ENCODE results near the gene KIF18B. TPM values are rescaled to one million over a fixed set of nuclear protein-coding genes. Genes with fewer than 3 reads are reported as not detected.

KIF18B gene
- total RNA-seq, 1 donor = 10.8 TPM

DNA sequence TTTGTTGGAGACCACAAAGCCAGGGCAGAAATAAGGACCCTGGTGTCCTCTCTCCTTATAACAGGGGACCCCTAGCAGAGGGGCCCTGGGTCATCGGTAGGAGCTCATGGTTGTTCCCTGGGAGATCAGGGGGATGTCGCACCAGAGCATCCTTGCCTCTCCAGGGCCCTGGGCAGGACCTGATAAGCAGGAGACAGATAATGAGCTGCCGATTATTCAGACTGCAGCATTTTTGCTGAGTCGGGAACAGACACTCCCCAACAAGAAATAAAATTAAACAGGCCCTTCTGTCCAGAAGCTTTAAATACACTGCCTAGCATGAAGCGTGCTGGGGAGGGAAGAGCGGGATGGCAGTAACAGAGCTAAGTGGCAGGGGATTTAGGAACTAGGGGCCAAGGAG is 16.9 kb downstream of the KIF18B start:
- no peak overlapping the region for H3K4me3 ChIP-seq (ENCODE audit: low read depth, low read length)
- DNase-seq (ENCODE audit: low read depth) = no peak
- TF ChIP-seq, protein P1, sequence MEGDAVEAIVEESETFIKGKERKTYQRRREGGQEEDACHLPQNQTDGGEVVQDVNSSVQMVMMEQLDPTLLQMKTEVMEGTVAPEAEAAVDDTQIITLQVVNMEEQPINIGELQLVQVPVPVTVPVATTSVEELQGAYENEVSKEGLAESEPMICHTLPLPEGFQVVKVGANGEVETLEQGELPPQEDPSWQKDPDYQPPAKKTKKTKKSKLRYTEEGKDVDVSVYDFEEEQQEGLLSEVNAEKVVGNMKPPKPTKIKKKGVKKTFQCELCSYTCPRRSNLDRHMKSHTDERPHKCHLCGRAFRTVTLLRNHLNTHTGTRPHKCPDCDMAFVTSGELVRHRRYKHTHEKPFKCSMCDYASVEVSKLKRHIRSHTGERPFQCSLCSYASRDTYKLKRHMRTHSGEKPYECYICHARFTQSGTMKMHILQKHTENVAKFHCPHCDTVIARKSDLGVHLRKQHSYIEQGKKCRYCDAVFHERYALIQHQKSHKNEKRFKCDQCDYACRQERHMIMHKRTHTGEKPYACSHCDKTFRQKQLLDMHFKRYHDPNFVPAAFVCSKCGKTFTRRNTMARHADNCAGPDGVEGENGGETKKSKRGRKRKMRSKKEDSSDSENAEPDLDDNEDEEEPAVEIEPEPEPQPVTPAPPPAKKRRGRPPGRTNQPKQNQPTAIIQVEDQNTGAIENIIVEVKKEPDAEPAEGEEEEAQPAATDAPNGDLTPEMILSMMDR (IDR thresholded peaks at IDR 0.05; ENCODE audit: insufficient read depth, low read length) = no peak

DNA sequence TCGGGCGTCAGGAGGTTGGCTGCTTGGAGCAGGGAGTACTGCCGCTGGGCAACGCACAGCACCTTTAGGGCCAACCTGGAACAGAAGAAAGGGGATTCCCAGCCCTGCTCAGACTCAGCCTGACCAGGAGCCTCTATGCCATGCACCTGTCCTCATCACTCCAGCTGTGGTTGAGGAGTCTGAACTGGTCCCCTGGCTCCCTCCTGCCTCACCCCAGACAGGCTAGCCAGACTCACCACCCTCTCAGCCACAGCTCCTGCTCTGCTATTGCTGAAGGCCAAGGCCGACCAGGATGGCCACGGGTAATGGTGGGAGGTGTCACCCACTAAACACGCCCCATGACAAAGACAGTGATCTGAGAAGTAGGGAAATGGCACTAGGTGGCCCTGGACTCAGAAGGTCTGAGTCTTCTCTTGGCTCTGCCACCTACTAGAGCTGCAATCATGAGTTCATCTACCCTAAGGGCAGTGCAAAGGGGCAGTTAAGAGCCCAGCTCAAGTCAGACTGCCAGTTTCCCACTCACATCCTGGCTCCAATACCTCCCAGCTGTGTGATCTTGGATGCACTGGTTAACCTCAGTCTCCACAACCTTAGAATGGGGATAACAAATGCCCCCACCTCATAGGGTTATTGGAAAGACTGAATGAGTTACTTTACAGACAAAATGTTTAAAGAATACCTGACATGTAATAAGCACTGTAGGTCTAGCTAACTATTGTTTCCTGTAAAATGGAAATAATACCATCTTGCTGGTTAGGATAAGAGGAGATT is 18.4 kb downstream of the KIF18B start:
- H3K4me3 ChIP-seq (ENCODE audit: low read depth, low read length) = no peak overlapping the region
- no peak for DNase-seq (ENCODE audit: low read depth)
- TF ChIP-seq, protein P1 (IDR thresholded peaks at IDR 0.05; ENCODE audit: insufficient read depth, low read length) = no peak

DNA sequence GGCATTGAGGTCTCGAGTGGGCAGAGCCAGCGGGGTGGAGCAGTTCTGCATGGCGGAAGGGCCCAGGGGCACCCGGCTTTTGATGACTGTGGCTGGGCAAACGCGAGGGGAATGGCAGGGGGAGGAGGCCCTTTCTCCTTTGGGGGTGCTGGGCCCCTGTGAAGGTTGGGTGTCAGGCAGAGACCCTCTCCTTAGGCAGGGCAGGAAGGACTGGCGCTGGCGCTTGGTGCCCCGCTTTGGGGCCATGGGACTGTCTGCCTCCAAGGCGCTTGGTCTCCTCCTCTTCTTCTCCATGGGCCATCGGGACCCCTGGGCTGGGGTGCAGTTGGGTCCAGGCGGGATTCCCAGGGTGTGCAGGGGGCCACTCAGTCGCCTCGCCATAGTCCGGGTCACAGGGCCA is 19.4 kb downstream of the KIF18B start:
- TF ChIP-seq, protein P1 (IDR thresholded peaks at IDR 0.05; ENCODE audit: insufficient read depth, low read length) = no peak
- no peak overlapping the region for H3K4me3 ChIP-seq (ENCODE audit: low read depth, low read length)
- DNase-seq (ENCODE audit: low read depth) = no peak

DNA sequence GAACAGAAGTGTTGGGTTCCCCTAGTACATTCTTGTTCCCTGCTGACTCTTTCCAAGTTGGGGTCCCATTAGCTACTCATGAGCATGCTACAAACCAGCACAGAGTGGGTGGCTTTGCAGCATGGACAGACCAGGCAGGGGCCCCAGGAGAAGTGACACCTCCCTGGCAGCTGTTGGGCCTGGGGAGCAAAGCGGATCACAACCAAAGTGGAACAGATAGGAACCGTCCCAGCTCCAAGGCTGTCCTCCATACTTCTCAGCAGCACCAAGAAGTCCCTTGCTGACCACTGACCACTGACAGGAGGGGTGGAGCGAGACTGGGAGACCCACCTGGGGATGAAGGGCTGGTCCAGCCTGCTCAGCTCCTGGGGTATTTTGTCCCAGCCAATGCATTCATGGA is 19.9 kb downstream of the KIF18B start:
- no peak for DNase-seq (ENCODE audit: low read depth)
- H3K4me3 ChIP-seq (ENCODE audit: low read depth, low read length) = no peak overlapping the region
- TF ChIP-seq, protein P1 (IDR thresholded peaks at IDR 0.05; ENCODE audit: insufficient read depth, low read length) = no peak

DNA sequence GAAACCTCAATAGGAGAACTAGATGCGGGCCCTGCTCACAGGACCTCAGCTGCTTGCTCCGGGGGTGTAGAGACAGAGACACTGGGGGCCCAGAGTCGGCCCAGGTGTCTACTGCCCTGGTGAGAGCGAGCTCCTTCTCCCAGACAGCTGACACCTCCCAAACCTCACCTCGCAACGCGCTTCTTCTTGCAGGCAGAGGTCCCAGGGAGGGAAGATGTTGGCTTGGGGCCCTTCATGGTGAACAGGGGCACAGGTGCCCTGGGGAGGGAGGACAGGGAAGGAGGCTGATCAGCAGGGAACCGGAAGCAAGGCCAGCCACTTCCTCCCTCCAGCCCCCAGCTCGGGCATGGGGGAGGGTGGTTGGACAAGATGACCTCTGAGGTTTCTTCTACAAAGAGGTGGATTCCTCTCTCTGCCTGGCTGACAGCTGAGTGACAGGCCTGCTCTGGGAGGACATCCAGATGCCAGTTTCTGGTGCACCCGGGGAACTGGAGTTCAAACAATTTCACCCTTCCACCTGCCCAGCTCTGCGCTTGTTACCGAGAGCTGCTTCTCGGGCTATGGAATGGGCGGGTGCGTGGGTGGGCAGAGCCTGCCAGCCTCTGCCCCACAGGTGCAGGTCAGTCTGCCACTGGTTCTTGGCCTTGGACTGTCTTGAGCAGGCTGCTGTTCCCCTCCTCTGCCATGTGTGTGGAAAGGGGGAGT is 20.6 kb downstream of the KIF18B start:
- H3K4me3 ChIP-seq (ENCODE audit: low read depth, low read length) = no peak overlapping the region
- no peak for DNase-seq (ENCODE audit: low read depth)
- TF ChIP-seq, protein P1 (IDR thresholded peaks at IDR 0.05; ENCODE audit: insufficient read depth, low read length) = no peak

DNA sequence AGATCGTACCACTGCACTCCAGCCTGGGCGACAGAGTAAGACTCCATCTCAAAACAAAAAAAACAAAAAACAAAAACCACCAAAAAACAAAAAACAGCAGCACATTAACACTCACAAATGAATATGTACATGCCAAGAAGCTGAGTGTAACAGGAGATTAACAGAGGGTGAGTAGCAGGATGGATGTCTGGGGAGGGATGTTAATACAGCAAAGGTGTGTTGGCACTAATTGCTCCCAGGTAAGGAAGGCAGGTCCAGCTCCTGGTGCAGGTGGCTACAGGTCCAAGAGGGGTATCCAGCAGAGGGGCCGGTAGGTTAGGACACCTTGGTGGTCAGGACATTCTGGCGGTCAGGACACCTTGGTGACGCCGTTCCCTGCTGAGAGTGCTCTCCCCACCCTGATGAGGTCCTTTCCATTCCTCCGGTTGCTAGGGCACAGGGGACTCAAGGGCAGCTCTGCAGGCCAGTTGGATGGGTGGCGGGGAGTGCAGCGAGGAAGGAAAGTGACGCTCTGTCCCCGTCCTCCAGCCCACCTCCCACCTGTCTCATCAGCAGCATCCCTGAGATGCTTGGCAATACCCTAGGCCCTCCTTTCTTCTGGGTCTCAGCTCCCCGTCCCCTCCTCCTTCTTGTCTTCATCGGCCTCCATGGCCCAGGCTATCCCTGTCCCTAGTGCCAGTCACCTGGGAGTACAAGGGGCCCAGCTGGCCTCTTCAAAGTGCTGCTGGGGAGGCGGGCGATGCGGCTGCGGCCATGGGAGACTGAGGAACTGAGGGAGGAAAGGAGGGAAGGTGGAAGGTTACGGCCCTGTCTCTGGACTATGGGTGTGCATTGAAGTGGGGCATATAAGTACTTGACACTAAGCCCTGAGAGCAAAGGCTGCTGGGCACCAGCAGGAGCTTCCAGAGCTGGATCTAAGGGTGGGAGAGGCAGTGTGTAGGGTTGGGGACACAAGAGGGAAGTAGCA is 21.6 kb downstream of the KIF18B start:
- H3K4me3 ChIP-seq (ENCODE audit: low read depth, low read length) = no peak overlapping the region
- TF ChIP-seq, protein P1 (IDR thresholded peaks at IDR 0.05; ENCODE audit: insufficient read depth, low read length) = no peak
- no peak for DNase-seq (ENCODE audit: low read depth)
